Measurements from ENCODE around the gene MRAS. TPM values are rescaled to one million over a fixed set of nuclear protein-coding genes. Genes with fewer than 3 reads are reported as not detected.

Gene MRAS
- total and polyA plus RNA-seq, 2 of the 8 experiments (the other 6 are each of a cell fraction or from before 2014, with no cell fraction given): 10.6 to 16.2 TPM

GRCh38 chr3:138443091-138443490 is 94.7 kb downstream of the MRAS start:
- TF ChIP-seq FOSL1 (IDR thresholded peaks at IDR 0.05; ENCODE audit: insufficient read depth, low read depth, low read length) (no peak), CHD1 (IDR thresholded peaks at IDR 0.05; ENCODE audit: low read depth, low read length) (no peak), TEAD4 (IDR thresholded peaks at IDR 0.05; ENCODE audit: low read depth, low read length) (no peak), EZH2 (IDR thresholded peaks at IDR 0.05; ENCODE audit: low read depth, low read length, severe bottlenecking) (no peak), CBX8 (IDR thresholded peaks at IDR 0.05; ENCODE audit: borderline replicate concordance, low read depth, low read length) (no peak)
- TF ChIP-seq, protein P1, sequence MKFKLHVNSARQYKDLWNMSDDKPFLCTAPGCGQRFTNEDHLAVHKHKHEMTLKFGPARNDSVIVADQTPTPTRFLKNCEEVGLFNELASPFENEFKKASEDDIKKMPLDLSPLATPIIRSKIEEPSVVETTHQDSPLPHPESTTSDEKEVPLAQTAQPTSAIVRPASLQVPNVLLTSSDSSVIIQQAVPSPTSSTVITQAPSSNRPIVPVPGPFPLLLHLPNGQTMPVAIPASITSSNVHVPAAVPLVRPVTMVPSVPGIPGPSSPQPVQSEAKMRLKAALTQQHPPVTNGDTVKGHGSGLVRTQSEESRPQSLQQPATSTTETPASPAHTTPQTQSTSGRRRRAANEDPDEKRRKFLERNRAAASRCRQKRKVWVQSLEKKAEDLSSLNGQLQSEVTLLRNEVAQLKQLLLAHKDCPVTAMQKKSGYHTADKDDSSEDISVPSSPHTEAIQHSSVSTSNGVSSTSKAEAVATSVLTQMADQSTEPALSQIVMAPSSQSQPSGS (IDR thresholded peaks at IDR 0.05; ENCODE audit: low read length): no peak
- no peak overlapping the region for H2BK15ac ChIP-seq (ENCODE audit: low read length)
- FAIRE-seq (no peak), DNase-seq (ENCODE audit: low read depth in 1 of 2, low spot score in 2 of 2) (no peak)
- no peak overlapping the region for H3K27ac ChIP-seq (ENCODE audit: low read depth, low read length)
- no peaks in the 10 kb centered on the region for H3K9me3 ChIP-seq (ENCODE audit: insufficient read depth in 2 of 2, low read depth in 1 of 2, low read length in 1 of 2)
- H2AK5ac ChIP-seq (ENCODE audit: low read depth, low read length): no peak overlapping the region
- ChIA-PET CTCF (ENCODE audit: partially characterized antibody) (interaction anchor here (0.6 to 2.6 kb wide), 4 partner anchors 16 to 493 kb away, joined by 3 to 6 read pairs (median 4); no protein-coding TSS in a partner anchor), POLR2A (ENCODE audit: partially characterized antibody) (interaction anchor here (1.1 kb wide), 1 partner anchor 8 kb away, joined by 3 read pairs; no protein-coding TSS in a partner anchor)
- H3K36me3 ChIP-seq (ENCODE audit: control insufficient read depth in 2 of 4, insufficient read depth in 4 of 4, low read length in 3 of 4): no peaks in the 10 kb centered on the region
- peaks cover 3% of the 10 kb centered on the region; the same call in 1 of the 2 replicates for H3K79me1 ChIP-seq (ENCODE audit: low read depth, low read length)
- no peak overlapping the region for H4K91ac ChIP-seq (replicated peaks; ENCODE audit: insufficient read length, low read length)
- H3K23ac ChIP-seq (ENCODE audit: insufficient read length): no peak overlapping the region
- H2BK12ac ChIP-seq (ENCODE audit: low read depth, low read length): no peak overlapping the region
- no peaks in the 10 kb centered on the region for H3K27me3 ChIP-seq (replicated peaks in 1 of 4; ENCODE audit: control insufficient read depth in 3 of 4, extremely low read depth in 1 of 4, insufficient read depth in 3 of 4, low read length in 3 of 4)
- H3K56ac ChIP-seq (replicated peaks; ENCODE audit: insufficient read length, low read depth, low read length): no peak overlapping the region
- H2AFZ ChIP-seq (ENCODE audit: low read length): no peak overlapping the region
- H4K8ac ChIP-seq (ENCODE audit: extremely low read depth, insufficient read depth, low read length): no peak overlapping the region
- H3K4me1 ChIP-seq (replicated peaks in 1 of 4; ENCODE audit: control insufficient read depth in 3 of 4, insufficient read depth in 4 of 4, low read length in 3 of 4): peaks cover 0 to 7% (median 1%) of the 10 kb centered on the region in 4 experiments; a peak in 4 of 7 replicates
- H3K79me2 ChIP-seq (ENCODE audit: control insufficient read depth in 1 of 2, insufficient read depth in 2 of 2, low read length in 2 of 2): no peaks in the 10 kb centered on the region
- H3K4ac ChIP-seq (replicated peaks; ENCODE audit: insufficient read length, low read depth, low read length): no peak overlapping the region
- no peak overlapping the region for H3K9ac ChIP-seq (replicated peaks in 1 of 4; ENCODE audit: extremely low read depth in 1 of 4, low read depth in 3 of 4, low read length in 3 of 4)
- H4K20me1 ChIP-seq (replicated peaks in 1 of 2; ENCODE audit: control insufficient read depth in 1 of 2, insufficient read depth in 2 of 2, low read length in 2 of 2): no peaks in the 10 kb centered on the region
- H3K23me2 ChIP-seq (ENCODE audit: low read depth, low read length): no peaks in the 10 kb centered on the region
- no peak overlapping the region for H4K5ac ChIP-seq (ENCODE audit: insufficient read length, low read depth, low read length)
- H3K14ac ChIP-seq (ENCODE audit: insufficient read length): no peak overlapping the region
- H2BK5ac ChIP-seq (ENCODE audit: low read depth, low read length): no peak overlapping the region
- H3K4me3 ChIP-seq (ENCODE audit: extremely low read depth in 1 of 4, insufficient read depth in 2 of 4, low read depth in 3 of 4, low read length in 4 of 4): no peak overlapping the region
- no peak overlapping the region for H3K18ac ChIP-seq (ENCODE audit: extremely low read depth, low read length)
- no peak overlapping the region for H3K4me2 ChIP-seq (ENCODE audit: insufficient read depth in 1 of 2, low read depth in 2 of 2, low read length in 2 of 2)
- 90% methylated on average over 2 of the region's 2 CpGs; no CpG with 5 or more reads in 1 of the 2 experiments for WGBS, 2 experiments (ENCODE audit: extremely low coverage in 1 of 2, insufficient coverage in 1 of 2, insufficient read length in 1 of 2, insufficient replicate concordance in 2 of 2, low coverage in 1 of 2, low lambda C conversion rate in 2 of 2, missing lambda C conversion rate in 1 of 2)
- no peak overlapping the region for H2BK20ac ChIP-seq (ENCODE audit: low read length)
- H2BK120ac ChIP-seq (replicated peaks; ENCODE audit: low read depth, low read length): no peak overlapping the region
